Activated naive CD8-positive, alpha-beta T cell treated with anti-CD3 and anti-CD28 coated beads for 36 hours (primary cell): ENCODE measurements around the gene TP53. TPM values are rescaled to one million over a fixed set of nuclear protein-coding genes. Genes with fewer than 3 reads are reported as not detected.
A peak's percentile ranks its signal among the peaks of the same experiment; 100 is the strongest.

Experiments used
- DNase-seq: peaks from one replicate; pipeline ENCODE4 v3.0.0; 2021
- H3K27ac Mint-ChIP-seq: one replicate; pipeline ENCODE4 v1.8.0; 2022; ENCODE audit warnings: mild to moderate bottlenecking, moderate library complexity, mixed read lengths
- H3K27me3 Mint-ChIP-seq: one replicate; pipeline ENCODE4 v1.8.0; 2022; ENCODE audit warnings: mild to moderate bottlenecking, mixed read lengths
- H3K36me3 Mint-ChIP-seq: one replicate; pipeline ENCODE4 v1.8.0; 2021; ENCODE audit warnings: mild to moderate bottlenecking, mixed read lengths
- H3K4me1 Mint-ChIP-seq: one replicate; pipeline ENCODE4 v1.8.0; 2021; ENCODE audit warnings: mixed read lengths
- H3K4me3 Mint-ChIP-seq: one replicate; pipeline ENCODE4 v1.8.0; 2022; ENCODE audit warnings: mild to moderate bottlenecking, moderate library complexity, mixed read lengths
- H3K9me3 Mint-ChIP-seq: one replicate; pipeline ENCODE4 v1.8.0; 2022; ENCODE audit warnings: mixed read lengths
- total RNA-seq, 2 experiments: library from RNA; stranded (reverse); gene quantifications; one replicate each; pipeline ENCODE4 v1.2.3, GENCODE V29; 2021

TP53 gene
- total RNA-seq, 2 experiments from 2014 or later, result 137 to 142 TPM

GRCh38 chr17:7697828-7698588 lies 10.7 kb upstream of the TP53 start:
- H3K36me3 Mint-ChIP-seq, result peaks cover 54% of the 10 kb centered on the region

GRCh38 chr17:7695586-7695985 lies 8.3 kb upstream of the TP53 start:
- Mint-ChIP-seq H3K36me3 (peaks cover 38% of the 10 kb centered on the region), H3K9me3 (no peaks in the 10 kb centered on the region), H3K27ac (no peak overlapping the region), H3K4me3 (no peak overlapping the region), H3K27me3 (peaks cover 3% of the 10 kb centered on the region), H3K4me1 (peaks cover 3% of the 10 kb centered on the region)
- DNase-seq, result no peak

More at GRCh38 chr17:7697828-7698588, 10.7 kb upstream of the TP53 start:
- Mint-ChIP-seq H3K27ac (no peak overlapping the region), H3K4me1 (peaks cover 1% of the 10 kb centered on the region), H3K27me3 (peaks cover 8% of the 10 kb centered on the region), H3K9me3 (no peaks in the 10 kb centered on the region), H3K4me3 (no peak overlapping the region)
- DNase-seq, result no peak

- Mint-ChIP-seq H3K4me1 (peaks cover 28% of the 10 kb centered on the region), H3K9me3 (no peaks in the 10 kb centered on the region), H3K27me3 (peaks cover 5% of the 10 kb centered on the region), H3K36me3 (peaks cover 53% of the 10 kb centered on the region), H3K4me3 (peak overlapping the region; percentile 99), H3K27ac (peak overlapping the region; percentile 99)
- no peak for DNase-seq
Observed at GRCh38 chr17:7688808-7689316, 1.6 kb upstream of the TP53 start.

- Mint-ChIP-seq H3K27ac (peak within 1 kb of the TSS; percentile 99), H3K27me3 (peaks cover 5% of the 10 kb centered on the region), H3K4me3 (peak within 1 kb of the TSS; percentile 99), H3K9me3 (no peaks in the 10 kb centered on the region), H3K4me1 (peaks cover 31% of the 10 kb centered on the region), H3K36me3 (peaks cover 52% of the 10 kb centered on the region)
- peak; percentile 94 for DNase-seq
Observed at GRCh38 chr17:7687908-7688807, 868 bp upstream of the TP53 start, which contains the start of gene WRAP53. Gene WRAP53 (plus strand): TSS chr17:7688477. CDS start chr17:7688649, 172 bp downstream.

- Mint-ChIP-seq H3K27me3 (peaks cover 5% of the 10 kb centered on the region), H3K4me3 (peak overlapping the region; percentile 99), H3K36me3 (peaks cover 51% of the 10 kb centered on the region), H3K4me1 (peaks cover 28% of the 10 kb centered on the region), H3K27ac (peak overlapping the region; percentile 99), H3K9me3 (no peaks in the 10 kb centered on the region)
- DNase-seq, result peak; percentile 78
Observed at GRCh38 chr17:7686222-7687071, 843 bp downstream of the TP53 start.

- Mint-ChIP-seq H3K27me3 (peaks cover 5% of the 10 kb centered on the region), H3K9me3 (no peaks in the 10 kb centered on the region), H3K36me3 (peaks cover 50% of the 10 kb centered on the region)
Observed at GRCh38 chr17:7685533-7686221, 1.6 kb downstream of the TP53 start.

GRCh38 chr17:7684851-7685532 lies 2.3 kb downstream of the TP53 start:
- H3K27ac Mint-ChIP-seq, result peak overlapping the region; percentile 99
- peaks cover 25% of the 10 kb centered on the region for H3K4me1 Mint-ChIP-seq
- H3K27me3 Mint-ChIP-seq, result peaks cover 5% of the 10 kb centered on the region
- peak overlapping the region; percentile 99 for H3K4me3 Mint-ChIP-seq
- no peak for DNase-seq
- peaks cover 46% of the 10 kb centered on the region for H3K36me3 Mint-ChIP-seq
- no peaks in the 10 kb centered on the region for H3K9me3 Mint-ChIP-seq

More at GRCh38 chr17:7685533-7686221, 1.6 kb downstream of the TP53 start:
- peak; percentile 90 for DNase-seq
- peak overlapping the region; percentile 99 for H3K27ac Mint-ChIP-seq
- peaks cover 28% of the 10 kb centered on the region for H3K4me1 Mint-ChIP-seq
- H3K4me3 Mint-ChIP-seq, result peak overlapping the region; percentile 99

GRCh38 chr17:7677388-7678067 lies 9.8 kb downstream of the TP53 start:
- H3K4me1 Mint-ChIP-seq, result peaks cover 2% of the 10 kb centered on the region
- peaks cover 9% of the 10 kb centered on the region for H3K9me3 Mint-ChIP-seq
- H3K27me3 Mint-ChIP-seq, result no peaks in the 10 kb centered on the region
- peak overlapping the region; percentile 28 for H3K27ac Mint-ChIP-seq
- no peak for DNase-seq
- no peak overlapping the region for H3K4me3 Mint-ChIP-seq
- H3K36me3 Mint-ChIP-seq, result peaks cover 29% of the 10 kb centered on the region

- H3K27me3 Mint-ChIP-seq, result no peaks in the 10 kb centered on the region
- H3K36me3 Mint-ChIP-seq, result peaks cover 32% of the 10 kb centered on the region
- peaks cover 9% of the 10 kb centered on the region for H3K9me3 Mint-ChIP-seq
- H3K4me1 Mint-ChIP-seq, result peaks cover 2% of the 10 kb centered on the region
- H3K27ac Mint-ChIP-seq, result no peak overlapping the region
- no peak for DNase-seq
- no peak overlapping the region for H3K4me3 Mint-ChIP-seq
Observed at GRCh38 chr17:7676533-7676932, 10.8 kb downstream of the TP53 start.

GRCh38 chr17:7674934-7675333 lies 12.4 kb downstream of the TP53 start:
- Mint-ChIP-seq H3K27ac (no peak overlapping the region), H3K4me3 (no peak overlapping the region), H3K9me3 (peaks cover 9% of the 10 kb centered on the region), H3K4me1 (peaks cover 2% of the 10 kb centered on the region), H3K27me3 (no peaks in the 10 kb centered on the region), H3K36me3 (peaks cover 37% of the 10 kb centered on the region)
- no peak for DNase-seq

GRCh38 chr17:7673239-7673638 lies 14.1 kb downstream of the TP53 start:
- Mint-ChIP-seq H3K27me3 (no peaks in the 10 kb centered on the region), H3K27ac (no peak overlapping the region), H3K4me3 (no peak overlapping the region), H3K9me3 (peaks cover 9% of the 10 kb centered on the region), H3K36me3 (peaks cover 37% of the 10 kb centered on the region), H3K4me1 (no peaks in the 10 kb centered on the region)
- DNase-seq, result peak; percentile 28

GRCh38 chr17:7668482-7668881 lies 18.8 kb downstream of the TP53 start:
- Mint-ChIP-seq H3K36me3 (peaks cover 20% of the 10 kb centered on the region), H3K4me3 (no peak overlapping the region), H3K27ac (no peak overlapping the region), H3K27me3 (no peaks in the 10 kb centered on the region), H3K9me3 (peaks cover 3% of the 10 kb centered on the region), H3K4me1 (no peaks in the 10 kb centered on the region)
- DNase-seq, result no peak
